ENCODE results near the gene CEP164. TPM values are rescaled to one million over a fixed set of nuclear protein-coding genes. Genes with fewer than 3 reads are reported as not detected.

The CEP164 gene
- total RNA-seq, 1 experiment from 2014 or later = 43.7 TPM

DNA sequence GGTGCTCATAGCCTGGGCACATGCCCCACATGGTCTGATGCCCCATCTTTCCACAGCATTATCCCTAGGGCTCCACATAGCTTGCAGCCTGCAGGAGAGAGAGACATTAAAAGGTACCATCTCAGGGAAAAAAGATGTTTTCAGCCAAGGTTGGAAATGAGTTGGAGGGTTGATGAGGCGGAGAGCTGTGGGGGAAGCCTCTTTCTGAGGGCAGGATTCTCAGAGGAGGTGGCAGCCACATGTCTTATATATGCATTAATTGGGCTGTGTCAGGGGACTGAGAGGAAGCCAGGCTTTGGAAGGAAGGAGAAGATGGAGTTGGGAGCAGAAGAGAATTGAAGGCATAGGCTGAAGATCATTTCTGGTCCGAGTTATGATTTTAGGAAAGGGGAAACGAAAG lies 57.8 kb downstream of the CEP164 start:
- no peak for ATAC-seq
- peaks cover 11% of the 10 kb centered on the region; the same call in 1 of the 2 replicates for H3K36me3 ChIP-seq (ENCODE audit: low read depth, low read length)

GRCh38 chr11:117385906-117386305 lies 58.3 kb downstream of the CEP164 start:
- Histone ChIP-seq H3K27ac (ENCODE audit: low read length) (no peak overlapping the region), H3K9me2 (replicated peaks; ENCODE audit: low read length) (no peaks in the 10 kb centered on the region), H3K4me1 (ENCODE audit: insufficient read depth, low read length) (peaks cover 29% of the 10 kb centered on the region), H3K9me3 (ENCODE audit: low read length) (no peaks in the 10 kb centered on the region), H3K79me2 (ENCODE audit: low read length) (no peaks in the 10 kb centered on the region), H4K20me1 (ENCODE audit: low read length) (no peaks in the 10 kb centered on the region), H3K9ac (ENCODE audit: low read length) (no peak overlapping the region), H3K27me3 (ENCODE audit: low read length) (no peaks in the 10 kb centered on the region), H3K36me3 (ENCODE audit: low read depth, low read length) (peaks cover 7% of the 10 kb centered on the region; the same call in 1 of the 2 replicates), H3F3A (ENCODE audit: low read length, unreplicated experiment) (no peaks in the 10 kb centered on the region), H2AFZ (ENCODE audit: low read length) (no peak overlapping the region), H3K4me3 (ENCODE audit: low read length) (no peak overlapping the region), H3K4me2 (ENCODE audit: low read length) (no peak overlapping the region)
- intact Hi-C loops (cut with micrococcal nuclease) = no loop called here
- CTCF ChIA-PET = no interaction called here
- DNase-seq = no peak
- ATAC-seq = no peak
- no peak for TF ChIP-seq EZH2 (IDR thresholded peaks at IDR 0.05; ENCODE audit: low read length, unreplicated experiment)
- no peak for TF ChIP-seq CTCF (conservative IDR thresholded peaks at IDR 0.05; ENCODE audit: low read depth, low read length)
- no peak for TF ChIP-seq EZH2phosphoT487 (IDR thresholded peaks at IDR 0.05; ENCODE audit: borderline replicate concordance, low read length)
- BruUV-seq (replicated peaks) = no TSS peak
- POLR2A ChIA-PET (ENCODE audit: unreplicated experiment) = no interaction called here

More for the DNA sequence above, 57.8 kb downstream of the CEP164 start:
- Histone ChIP-seq H3K9me2 (replicated peaks; ENCODE audit: low read length) (no peaks in the 10 kb centered on the region), H3K79me2 (ENCODE audit: low read length) (no peaks in the 10 kb centered on the region), H3K9me3 (ENCODE audit: low read length) (no peaks in the 10 kb centered on the region), H4K20me1 (ENCODE audit: low read length) (no peaks in the 10 kb centered on the region), H3F3A (ENCODE audit: low read length, unreplicated experiment) (no peaks in the 10 kb centered on the region), H3K4me2 (ENCODE audit: low read length) (no peak overlapping the region), H3K4me3 (ENCODE audit: low read length) (no peak overlapping the region), H3K27ac (ENCODE audit: low read length) (no peak overlapping the region), H3K9ac (ENCODE audit: low read length) (no peak overlapping the region), H3K4me1 (ENCODE audit: insufficient read depth, low read length) (peaks cover 29% of the 10 kb centered on the region), H3K27me3 (ENCODE audit: low read length) (no peaks in the 10 kb centered on the region), H2AFZ (ENCODE audit: low read length) (no peak overlapping the region)
- BruUV-seq (replicated peaks) = no TSS peak
- DNase-seq = no peak
- intact Hi-C loops (cut with micrococcal nuclease) = no loop called here
- ChIA-PET CTCF (no interaction called here), POLR2A (ENCODE audit: unreplicated experiment) (interaction anchor here (0.6 kb wide), 1 partner anchor 233 kb away, joined by 6 read pairs; no protein-coding TSS in a partner anchor)
- TF ChIP-seq CTCF (conservative IDR thresholded peaks at IDR 0.05; ENCODE audit: low read depth, low read length) = no peak
- no peak for TF ChIP-seq EZH2phosphoT487 (IDR thresholded peaks at IDR 0.05; ENCODE audit: borderline replicate concordance, low read length)
- TF ChIP-seq EZH2 (IDR thresholded peaks at IDR 0.05; ENCODE audit: low read length, unreplicated experiment) = no peak

DNA sequence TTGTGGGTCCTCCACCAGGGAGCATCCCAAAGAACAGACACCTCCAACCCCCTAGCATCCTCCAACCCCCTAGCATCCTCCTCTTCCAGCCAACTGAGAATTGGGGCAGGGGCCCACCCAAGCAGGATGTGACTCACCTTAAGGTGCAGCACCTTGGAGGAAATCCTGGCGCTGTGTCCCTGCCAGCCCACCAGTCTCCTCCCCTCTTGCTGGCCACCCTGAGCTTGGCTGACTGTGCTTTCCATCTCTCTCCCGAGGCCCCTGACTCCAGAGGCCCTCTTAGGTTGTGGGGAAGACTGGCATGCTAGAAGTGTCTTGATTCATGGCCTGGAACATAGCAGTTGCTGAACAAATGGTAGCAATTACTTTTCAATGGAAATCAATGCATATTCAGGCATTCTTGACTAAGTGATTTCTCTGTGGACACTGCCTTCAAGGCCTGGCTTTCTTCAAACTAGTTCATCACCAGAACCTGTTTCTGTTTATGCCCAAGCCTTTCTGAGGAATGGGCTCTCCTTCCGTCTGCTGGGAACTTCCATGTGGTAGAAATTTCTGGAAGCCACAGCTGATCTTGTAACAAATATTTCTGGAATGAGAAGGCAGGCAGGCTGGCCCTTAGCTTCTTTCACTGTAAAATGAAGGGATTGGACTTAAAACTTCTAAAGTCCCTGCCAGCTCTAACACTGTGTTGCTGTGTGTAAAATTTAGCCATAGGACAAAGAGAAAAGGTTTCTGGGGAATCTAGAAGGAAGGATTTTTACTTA lies 60.5 kb downstream of the CEP164 start:
- DNase-seq (no peak), ATAC-seq (no peak)
- no peaks in the 10 kb centered on the region for H4K20me1 ChIP-seq (ENCODE audit: low read length)
- ChIA-PET POLR2A (ENCODE audit: unreplicated experiment) (interaction anchor here (0.6 kb wide), 1 partner anchor 114 kb away, joined by 4 read pairs; no protein-coding TSS in a partner anchor), CTCF (no interaction called here)
- no peak overlapping the region for H3K27ac ChIP-seq (ENCODE audit: low read length)
- H2AFZ ChIP-seq (ENCODE audit: low read length) = no peak overlapping the region
- no peaks in the 10 kb centered on the region for H3F3A ChIP-seq (ENCODE audit: low read length, unreplicated experiment)
- H3K36me3 ChIP-seq (ENCODE audit: low read depth, low read length) = peaks cover 10% of the 10 kb centered on the region; the same call in 1 of the 2 replicates
- no peak overlapping the region for H3K4me2 ChIP-seq (ENCODE audit: low read length)
- no peak overlapping the region for H3K4me3 ChIP-seq (ENCODE audit: low read length)
- no peaks in the 10 kb centered on the region for H3K9me2 ChIP-seq (replicated peaks; ENCODE audit: low read length)
- peaks cover 21% of the 10 kb centered on the region for H3K4me1 ChIP-seq (ENCODE audit: insufficient read depth, low read length)
- H3K27me3 ChIP-seq (ENCODE audit: low read length) = no peaks in the 10 kb centered on the region
- no peaks in the 10 kb centered on the region for H3K79me2 ChIP-seq (ENCODE audit: low read length)
- H3K9me3 ChIP-seq (ENCODE audit: low read length) = no peaks in the 10 kb centered on the region
- H3K9ac ChIP-seq (ENCODE audit: low read length) = no peak overlapping the region
- BruUV-seq (replicated peaks) = no TSS peak
- intact Hi-C loops (cut with micrococcal nuclease) = no loop called here
- no peak for TF ChIP-seq CTCF (conservative IDR thresholded peaks at IDR 0.05; ENCODE audit: low read depth, low read length)
- no peak for TF ChIP-seq EZH2phosphoT487 (IDR thresholded peaks at IDR 0.05; ENCODE audit: borderline replicate concordance, low read length)
- no peak for TF ChIP-seq EZH2 (IDR thresholded peaks at IDR 0.05; ENCODE audit: low read length, unreplicated experiment)

All from PC-3 (cell line).